HG02852 (cell line): ENCODE results near the gene POLR1D.

ENCODE experiments used
- ATAC-seq: cut with Tn5 transposase; IDR thresholded peaks from one replicate; pipeline ENCODE4 v1.9.1; 2021; ENCODE audit warnings: mild to moderate bottlenecking, moderate library complexity; ENCODE audit not compliant: unreplicated experiment

Gene POLR1D

GRCh38 chr13:27637289-27637626, 15.6 kb downstream of the POLR1D start:
- ATAC-seq, result no peak

- no peak for ATAC-seq
Measured at GRCh38 chr13:27638001-27638400, 16.3 kb downstream of the POLR1D start.

GRCh38 chr13:27638521-27638920, 16.8 kb downstream of the POLR1D start:
- no peak for ATAC-seq

GRCh38 chr13:27639186-27639585, 17.5 kb downstream of the POLR1D start:
- ATAC-seq, result no peak

GRCh38 chr13:27641711-27642502, 20.2 kb downstream of the POLR1D start:
- no peak for ATAC-seq

- ATAC-seq, result no peak
Measured at GRCh38 chr13:27643334-27644132, 21.8 kb downstream of the POLR1D start.

GRCh38 chr13:27644302-27644701, 22.6 kb downstream of the POLR1D start:
- ATAC-seq, result no peak

- ATAC-seq, result no peak
Measured at GRCh38 chr13:27650312-27650711, 28.6 kb downstream of the POLR1D start.

GRCh38 chr13:27654059-27654458, 32.4 kb downstream of the POLR1D start:
- no peak for ATAC-seq

GRCh38 chr13:27654816-27655215, 33.1 kb downstream of the POLR1D start:
- no peak for ATAC-seq

- no peak for ATAC-seq
Measured at GRCh38 chr13:27657724-27658123, 36.0 kb downstream of the POLR1D start.

GRCh38 chr13:27658546-27658945, 36.9 kb downstream of the POLR1D start:
- ATAC-seq, result no peak

- no peak for ATAC-seq
Measured at GRCh38 chr13:27659145-27659865, 37.6 kb downstream of the POLR1D start.

GRCh38 chr13:27660511-27660910, 38.8 kb downstream of the POLR1D start:
- ATAC-seq, result no peak

- no peak for ATAC-seq
Measured at GRCh38 chr13:27661017-27661416, 39.3 kb downstream of the POLR1D start.

GRCh38 chr13:27662738-27663470, 41.2 kb downstream of the POLR1D start:
- ATAC-seq, result no peak

- no peak for ATAC-seq
Measured at GRCh38 chr13:27663947-27664346, 42.3 kb downstream of the POLR1D start.

GRCh38 chr13:27665333-27665732, 43.6 kb downstream of the POLR1D start:
- no peak for ATAC-seq

- no peak for ATAC-seq
Measured at GRCh38 chr13:27665761-27666160, 44.1 kb downstream of the POLR1D start.

- ATAC-seq, result no peak
Measured at GRCh38 chr13:27666951-27667350, 45.3 kb downstream of the POLR1D start.

- ATAC-seq, result no peak
Measured at GRCh38 chr13:27667946-27668345, 46.3 kb downstream of the POLR1D start.
